ENCODE results near the gene RAMP3. TPM values are rescaled to one million over a fixed set of nuclear protein-coding genes. Genes with fewer than 3 reads are reported as not detected.

Gene RAMP3, protein sequence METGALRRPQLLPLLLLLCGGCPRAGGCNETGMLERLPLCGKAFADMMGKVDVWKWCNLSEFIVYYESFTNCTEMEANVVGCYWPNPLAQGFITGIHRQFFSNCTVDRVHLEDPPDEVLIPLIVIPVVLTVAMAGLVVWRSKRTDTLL
- 25.7 TPM for total RNA-seq

DNA sequence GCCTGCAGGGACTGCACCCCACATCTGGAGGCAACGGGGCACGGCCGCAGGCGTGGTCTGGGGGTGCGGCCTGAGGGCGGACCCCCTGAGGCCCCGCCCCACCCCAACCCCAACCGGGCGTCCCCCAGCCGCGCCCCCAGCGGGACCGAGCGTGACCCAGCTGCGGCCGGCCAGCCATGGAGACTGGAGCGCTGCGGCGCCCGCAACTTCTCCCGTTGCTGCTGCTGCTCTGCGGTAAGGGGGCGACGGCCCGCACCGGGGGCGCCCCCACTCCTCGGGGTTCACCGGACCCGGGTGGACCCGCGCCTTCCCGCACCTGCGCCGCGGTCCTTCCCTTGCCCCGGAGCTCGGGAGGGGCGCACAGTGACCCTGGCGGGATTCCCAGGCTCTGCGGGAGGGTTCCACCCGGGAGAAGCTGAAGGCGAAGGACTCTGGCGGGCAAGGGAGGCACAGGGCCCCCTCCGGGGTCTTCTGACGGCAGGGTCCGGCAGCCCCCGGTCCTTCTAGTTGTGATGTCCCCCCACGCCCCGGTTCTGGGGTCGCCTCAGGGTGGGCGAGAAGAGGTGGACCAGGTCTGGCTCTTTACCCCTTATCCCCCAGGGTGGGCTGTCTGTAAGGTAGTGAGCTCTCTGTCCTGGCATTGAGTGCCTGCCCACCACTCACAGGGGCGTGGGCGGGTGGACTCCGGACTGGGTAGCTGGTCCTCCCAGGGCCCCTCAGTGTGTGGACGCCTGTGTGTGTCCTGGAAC, at the start of gene RAMP3:
Gene RAMP3, plus strand, starts transcription at position 139 of the 749 bp plus-strand sequence. Its CDS starts 38 bp downstream, at position 177.

DNA sequence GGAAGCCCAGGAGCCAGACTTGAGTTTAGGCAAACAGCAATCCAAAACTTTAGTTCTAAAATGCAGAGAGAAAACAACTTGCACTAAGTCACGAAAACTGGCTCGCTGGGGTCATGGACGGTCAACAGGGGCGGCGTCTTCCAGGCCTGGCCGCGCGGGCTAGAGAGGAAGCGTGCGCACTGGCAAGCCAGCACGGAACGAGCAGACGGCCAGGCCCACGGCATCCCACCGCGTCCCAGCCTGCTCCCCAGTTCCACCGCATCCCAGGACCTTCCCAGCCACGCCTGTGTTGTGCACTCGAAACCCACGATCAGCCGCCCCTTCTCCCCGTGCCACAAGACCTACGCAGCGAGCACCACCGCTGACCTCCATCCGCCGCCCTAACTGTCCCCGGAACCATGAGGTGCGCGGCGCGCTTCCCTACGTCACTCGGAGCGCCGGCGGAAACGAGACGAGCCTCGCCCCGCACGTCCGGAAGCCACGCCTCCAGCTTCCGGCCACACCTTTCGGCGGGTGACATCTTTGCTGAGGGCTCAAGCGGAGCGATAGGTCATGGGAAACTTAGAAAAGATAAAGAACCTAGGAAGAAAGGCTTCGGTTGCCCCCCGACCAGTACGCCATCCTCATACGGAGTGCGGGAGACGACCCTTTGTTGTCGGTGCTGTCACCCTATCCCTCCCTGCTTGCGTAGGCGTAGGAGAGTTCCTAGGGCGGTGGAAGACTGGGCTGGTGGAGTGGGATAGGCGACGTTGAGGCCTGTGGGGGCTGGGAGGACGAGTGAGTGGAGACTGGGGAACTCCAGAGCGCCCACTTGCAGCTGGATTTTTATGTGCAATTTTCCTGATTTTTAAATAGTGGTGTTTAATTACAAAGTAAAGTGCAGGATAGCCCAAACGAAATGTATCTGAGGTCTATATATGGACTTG, 46.0 kb upstream of the RAMP3 start, which contains the start of gene TBRG4:
Gene TBRG4, minus strand, starts transcription at position 400 of the 926 bp plus-strand sequence. CDS start 2,460 bp downstream, outside the sequence.

Other genes with a start within 250 kb of the RAMP3 start
- 3.6 TPM for gene MYO1G, start 178.8 kb upstream of the RAMP3 start, total RNA-seq
- 29.3 TPM for gene CCM2, start 157.6 kb upstream of the RAMP3 start, total RNA-seq
- 5.3 TPM for gene NACAD, start 68.8 kb upstream of the RAMP3 start, total RNA-seq
- gene TBRG4, start 46.1 kb upstream of the RAMP3 start, total RNA-seq: 51.3 TPM

Data from metanephros (tissue), 1 donor.